Keratinocyte (primary cell): ENCODE measurements around the gene AIP. TPM values are rescaled to one million over a fixed set of nuclear protein-coding genes. Genes with fewer than 3 reads are reported as not detected.

ENCODE experiments used
- DNase-seq: peaks from one replicate; pipeline ENCODE4 v3.0.0-alpha.2; 2011; ENCODE audit warnings: low read depth, missing footprints, low spot score
- FAIRE-seq: peaks from 2 replicates; lab custom pipeline; 2011; peaks lifted over from hg19 to GRCh38; lab: Jason Lieb, UNC
- H2AFZ ChIP-seq: 2 replicates; pipeline ENCODE4 v1.6.0; 2012; ENCODE audit warnings: low read length, control low read depth, inconsistent platforms; ENCODE audit not compliant: control insufficient read depth
- H3K27ac ChIP-seq: 2 replicates; pipeline ENCODE4 v1.5.1; 2011; ENCODE audit warnings: low read length; ENCODE audit not compliant: control insufficient read depth, insufficient read depth
- H3K27me3 ChIP-seq: 3 replicates; pipeline ENCODE4 v1.6.0; 2011; ENCODE audit warnings: low read length; ENCODE audit not compliant: control insufficient read depth, insufficient read depth; ENCODE audit errors: extremely low read depth
- H3K36me3 ChIP-seq, 2 experiments: 2 replicates in 1 of 2; 3 replicates in 1 of 2; pipeline ENCODE4 v1.5.1; 2011; ENCODE audit warnings: low read length in 2 of 2, mild to moderate bottlenecking in 1 of 2; ENCODE audit not compliant: control insufficient read depth in 2 of 2, insufficient read depth in 2 of 2; ENCODE audit errors: extremely low read depth in 1 of 2
- H3K4me1 ChIP-seq: 3 replicates; pipeline ENCODE4 v1.5.1; 2011; ENCODE audit warnings: low read length; ENCODE audit not compliant: control insufficient read depth, insufficient read depth; ENCODE audit errors: extremely low read depth
- H3K4me2 ChIP-seq: 3 replicates; pipeline ENCODE4 v1.6.0; 2011; ENCODE audit warnings: low read depth, low read length; ENCODE audit not compliant: control insufficient read depth, insufficient read depth; ENCODE audit errors: extremely low read depth
- H3K4me3 ChIP-seq, 3 experiments: fragments of 200-600 bp in 1 of 3; sonication (generic) in 1 of 3; 2 replicates in 2 of 3; 3 replicates in 1 of 3; pipeline ENCODE4 v1.5.1; 2011 to 2016; ENCODE audit warnings: low read length in 3 of 3, mild to moderate bottlenecking in 3 of 3, control low read depth in 2 of 3, inconsistent platforms in 1 of 3, low read depth in 1 of 3, mixed read lengths in 1 of 3, mixed run types in 1 of 3, moderate library complexity in 1 of 3; ENCODE audit not compliant: control insufficient read depth in 2 of 3, insufficient read depth in 2 of 3; ENCODE audit errors: extremely low read depth in 1 of 3
- H3K79me2 ChIP-seq: 2 replicates; pipeline ENCODE4 v1.6.0; 2012; ENCODE audit warnings: low read length; ENCODE audit not compliant: control insufficient read depth, insufficient read depth
- H3K9ac ChIP-seq: 3 replicates; pipeline ENCODE4 v1.6.0; 2011; ENCODE audit warnings: low read length; ENCODE audit not compliant: control insufficient read depth, insufficient read depth; ENCODE audit errors: extremely low read depth
- H3K9me1 ChIP-seq: 3 replicates; pipeline ENCODE4 v1.6.0; 2011; ENCODE audit warnings: low read length; ENCODE audit not compliant: control insufficient read depth, insufficient read depth; ENCODE audit errors: extremely low read depth
- H3K9me3 ChIP-seq: 2 replicates; pipeline ENCODE4 v1.5.1; 2012; ENCODE audit warnings: low read depth, low read length; ENCODE audit not compliant: control insufficient read depth
- H4K20me1 ChIP-seq: 3 replicates; pipeline ENCODE4 v1.6.0; 2011; ENCODE audit warnings: low read length; ENCODE audit not compliant: control insufficient read depth, insufficient read depth; ENCODE audit errors: extremely low read depth
- EZH2 ChIP-seq: IDR thresholded peaks from one replicate; pipeline ENCODE4 v1.6.1; 2012; ENCODE audit warnings: inconsistent platforms, mild to moderate bottlenecking, low read length, moderate library complexity
- dilution Hi-C: fragments of 300-500 bp; cut with MboI; formaldehyde crosslinking; loops from one replicate; pipeline ENCODE4 v1.7.0; 2020; ENCODE audit warnings: low sequenced_read_pairs; ENCODE audit not compliant: extremely low pct_ligation_motif_present
- polyA plus RNA-seq, 5 experiments: library from polyadenylated mRNA; depleted of rRNA in 3 of 5; stranded (reverse) in 3 of 5; stranded (forward) in 1 of 5; unstranded in 1 of 5; fragments of >200 nt; gene quantifications; 1 replicate in 1 of 5; 2 replicates in 3 of 5; 3 replicates in 1 of 5; pipeline versions ENCODE4 v1.2.1 to v1.2.3, GENCODE V29; 2011 to 2012; ENCODE audit warnings: missing spikeins in 2 of 5, low read depth in 1 of 5, low replicate concordance in 1 of 5
- TF ChIP-seq, protein P1 (sequence below), 3 experiments: IDR thresholded peaks in 1 of 3; conservative IDR thresholded peaks in 1 of 3; optimal IDR thresholded peaks in 1 of 3; 2 replicates in 2 of 3; 3 replicates in 1 of 3; pipeline versions ENCODE3 to v1.5.1; 2011; ENCODE audit warnings: low read length in 3 of 3, mild to moderate bottlenecking in 3 of 3, moderate library complexity in 2 of 3, control low read depth in 1 of 3, inconsistent platforms in 1 of 3; ENCODE audit not compliant: insufficient read depth in 2 of 3; ENCODE audit errors: extremely low read depth in 1 of 3

Gene AIP
- polyA plus RNA-seq, 1 donor (not counting 4 experiments of a cell fraction or from before 2014, with no cell fraction given) = 32.5 TPM

DNA sequence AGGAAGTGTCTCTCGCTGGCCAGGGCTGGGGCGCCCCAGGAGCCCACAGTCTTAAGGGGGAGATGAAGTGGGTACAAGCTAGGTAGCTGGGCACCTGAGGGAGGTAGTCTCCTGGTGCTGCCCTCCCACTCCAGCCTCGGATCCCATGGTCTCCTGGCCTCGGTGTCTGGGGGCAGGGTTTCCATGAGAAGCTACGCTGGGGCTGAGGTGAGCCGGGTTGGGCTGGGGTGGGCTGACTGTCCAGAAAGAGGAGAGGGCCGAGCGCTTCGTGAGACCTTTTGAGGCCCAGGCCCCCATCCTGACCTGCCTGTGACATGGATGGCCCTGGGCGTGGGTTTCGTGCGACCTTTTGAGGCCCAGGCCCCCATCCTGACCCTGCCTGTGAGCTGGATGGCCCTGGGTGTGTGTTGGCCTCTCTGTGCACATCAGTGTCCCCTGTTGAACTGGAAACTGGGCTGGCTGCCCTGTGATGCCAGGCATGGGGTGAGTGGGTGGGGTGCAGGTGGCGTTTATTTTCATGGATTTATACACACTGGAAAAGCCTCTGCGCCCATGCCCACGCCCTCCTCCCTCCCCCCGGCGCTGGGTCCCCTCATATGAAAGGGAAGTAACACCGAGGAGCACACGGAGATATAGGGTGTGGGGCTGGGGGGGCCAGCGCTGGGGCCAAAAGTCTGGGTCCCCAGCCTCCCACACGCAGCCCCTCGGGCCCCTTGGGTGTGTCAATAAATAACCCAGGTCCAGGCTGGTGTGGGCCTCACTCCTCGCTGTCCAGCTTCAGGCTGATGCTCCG lies 8.6 kb downstream of the AIP start:
- no peaks in the 10 kb centered on the region for H3K9me1 ChIP-seq
- peaks cover 18 to 26% of the 10 kb centered on the region in 2 experiments for H3K36me3 ChIP-seq
- H3K9ac ChIP-seq = no peak overlapping the region
- H3K4me3 ChIP-seq = no peak overlapping the region
- H3K9me3 ChIP-seq = no peaks in the 10 kb centered on the region
- FAIRE-seq = no peak
- no peaks in the 10 kb centered on the region for H3K79me2 ChIP-seq
- H3K27ac ChIP-seq = no peak overlapping the region
- no peak for DNase-seq
- TF ChIP-seq, protein P1, sequence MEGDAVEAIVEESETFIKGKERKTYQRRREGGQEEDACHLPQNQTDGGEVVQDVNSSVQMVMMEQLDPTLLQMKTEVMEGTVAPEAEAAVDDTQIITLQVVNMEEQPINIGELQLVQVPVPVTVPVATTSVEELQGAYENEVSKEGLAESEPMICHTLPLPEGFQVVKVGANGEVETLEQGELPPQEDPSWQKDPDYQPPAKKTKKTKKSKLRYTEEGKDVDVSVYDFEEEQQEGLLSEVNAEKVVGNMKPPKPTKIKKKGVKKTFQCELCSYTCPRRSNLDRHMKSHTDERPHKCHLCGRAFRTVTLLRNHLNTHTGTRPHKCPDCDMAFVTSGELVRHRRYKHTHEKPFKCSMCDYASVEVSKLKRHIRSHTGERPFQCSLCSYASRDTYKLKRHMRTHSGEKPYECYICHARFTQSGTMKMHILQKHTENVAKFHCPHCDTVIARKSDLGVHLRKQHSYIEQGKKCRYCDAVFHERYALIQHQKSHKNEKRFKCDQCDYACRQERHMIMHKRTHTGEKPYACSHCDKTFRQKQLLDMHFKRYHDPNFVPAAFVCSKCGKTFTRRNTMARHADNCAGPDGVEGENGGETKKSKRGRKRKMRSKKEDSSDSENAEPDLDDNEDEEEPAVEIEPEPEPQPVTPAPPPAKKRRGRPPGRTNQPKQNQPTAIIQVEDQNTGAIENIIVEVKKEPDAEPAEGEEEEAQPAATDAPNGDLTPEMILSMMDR (optimal IDR thresholded peaks at IDR 0.05 in 1 of 3, IDR thresholded peaks at IDR 0.05 in 1 of 3, conservative IDR thresholded peaks at IDR 0.05 in 1 of 3; ENCODE audit: extremely low read depth in 1 of 3, insufficient read depth in 2 of 3, low read length in 3 of 3) = no peak
- no peak for TF ChIP-seq EZH2
- H3K4me1 ChIP-seq = no peaks in the 10 kb centered on the region
- no peaks in the 10 kb centered on the region for H4K20me1 ChIP-seq
- dilution Hi-C loops = no loop called here
- no peaks in the 10 kb centered on the region for H3K27me3 ChIP-seq
- no peak overlapping the region for H3K4me2 ChIP-seq
- H2AFZ ChIP-seq = no peak overlapping the region

DNA sequence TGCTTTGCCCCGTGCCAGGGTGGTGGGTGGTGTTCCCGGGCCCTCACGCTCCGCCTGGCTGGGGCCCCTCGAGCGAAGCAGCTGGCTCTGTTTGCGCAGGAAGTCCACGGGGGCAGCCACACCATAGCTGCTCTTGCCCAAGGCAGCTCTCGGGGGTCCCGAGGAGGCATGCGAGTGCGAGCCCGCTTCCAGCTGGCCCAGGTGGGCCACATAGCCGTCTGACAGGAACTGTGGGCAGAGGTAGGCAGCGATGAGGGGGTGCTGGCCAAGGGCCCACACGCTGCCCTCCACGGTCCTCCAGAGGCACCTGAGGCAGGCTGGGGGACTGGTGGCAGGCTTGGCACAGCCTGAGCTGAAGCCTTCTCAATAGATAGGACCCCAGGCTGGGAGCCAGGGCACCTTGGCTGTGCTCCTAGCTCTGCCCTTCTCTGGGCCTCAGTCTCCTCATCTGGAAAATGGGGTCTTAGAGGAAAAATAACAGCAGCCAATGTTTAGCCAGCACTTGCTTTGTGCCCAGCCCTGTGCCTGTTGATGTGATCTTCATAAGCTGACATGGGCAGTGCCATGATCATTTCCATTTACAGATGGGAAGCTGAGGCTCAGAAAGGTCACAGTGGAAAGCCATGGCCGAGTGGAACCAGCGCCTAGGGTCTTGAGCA lies 9.4 kb downstream of the AIP start:
- FAIRE-seq = no peak
- Histone ChIP-seq H3K4me2 (no peak overlapping the region), H3K9me3 (no peaks in the 10 kb centered on the region), H3K36me3 (peaks cover 18 to 27% of the 10 kb centered on the region in 2 experiments), H4K20me1 (no peaks in the 10 kb centered on the region), H3K27me3 (no peaks in the 10 kb centered on the region), H3K4me3 (no peak overlapping the region), H3K79me2 (no peaks in the 10 kb centered on the region), H3K27ac (no peak overlapping the region), H2AFZ (no peak overlapping the region), H3K9ac (no peak overlapping the region), H3K4me1 (no peaks in the 10 kb centered on the region), H3K9me1 (no peaks in the 10 kb centered on the region)
- no peak for TF ChIP-seq EZH2
- TF ChIP-seq, protein P1 (optimal IDR thresholded peaks at IDR 0.05 in 1 of 3, IDR thresholded peaks at IDR 0.05 in 1 of 3, conservative IDR thresholded peaks at IDR 0.05 in 1 of 3; ENCODE audit: extremely low read depth in 1 of 3, insufficient read depth in 2 of 3, low read length in 3 of 3) = no peak
- dilution Hi-C loops = no loop called here
- DNase-seq = no peak
